IMR-90 (cell line): ENCODE results near the gene NLGN1. TPM values are rescaled to one million over a fixed set of nuclear protein-coding genes. Genes with fewer than 3 reads are reported as not detected.

ENCODE experiments used
- ATAC-seq: fragments of 200-7000 bp; cut with Tn5 transposase; 2 replicates; pipeline ENCODE4 v1.9.1; 2020; ENCODE audit warnings: low read depth, mild to moderate bottlenecking, moderate library complexity
- BruUV-seq: library from RNA; stranded (reverse); fragments of 400-500 nt; replicated peaks from 2 replicates; lab custom pipeline; 2021; lab: Mats Ljungman, UMichigan
- CTCF ChIA-PET: fragments of 300-600 bp; formaldehyde crosslinking; extraction: SDS; loops from one replicate; lab custom pipeline; 2021; ENCODE audit warnings: antibody characterized with exemption; lab: Yijun Ruan, JAX
- POLR2A ChIA-PET: fragments of 300-600 bp; sonication (Branson Sonifier 250); formaldehyde crosslinking; loops from one replicate; lab custom pipeline; 2022; ENCODE audit warnings: antibody characterized with exemption; ENCODE audit not compliant: unreplicated experiment; lab: Charles Lee
- DNase-seq: peaks from one replicate; pipeline ENCODE4 v3.0.0; 2013
- H2AFZ ChIP-seq: replicated peaks from 2 replicates; pipeline ENCODE3; 2013; ENCODE audit warnings: low read length, mild to moderate bottlenecking; ENCODE audit not compliant: poor library complexity
- H2AK5ac ChIP-seq: 2 replicates; pipeline ENCODE4 v1.6.1; 2013; ENCODE audit warnings: low read depth, low read length, inconsistent platforms
- H2AK9ac ChIP-seq: replicated peaks from 2 replicates; pipeline ENCODE3; 2013; ENCODE audit warnings: mild to moderate bottlenecking, low read depth, low read length, moderate library complexity; ENCODE audit not compliant: poor library complexity
- H2BK120ac ChIP-seq: 2 replicates; pipeline ENCODE4 v1.6.1; 2013; ENCODE audit warnings: low read depth, low read length, inconsistent platforms
- H2BK15ac ChIP-seq: 3 replicates; pipeline ENCODE4 v1.6.1; 2013; ENCODE audit warnings: low read depth, low read length, inconsistent platforms
- H2BK20ac ChIP-seq: 2 replicates; pipeline ENCODE4 v1.6.1; 2013; ENCODE audit warnings: low read depth, mild to moderate bottlenecking, inconsistent platforms, low read length, moderate library complexity
- H2BK5ac ChIP-seq: 2 replicates; pipeline ENCODE4 v1.6.1; 2013; ENCODE audit warnings: mild to moderate bottlenecking, low read depth, low read length, inconsistent platforms; ENCODE audit not compliant: poor library complexity, severe bottlenecking
- H3K14ac ChIP-seq: replicated peaks from 2 replicates; pipeline ENCODE4 v1.6.1; 2013; ENCODE audit warnings: low read depth, low read length, inconsistent platforms
- H3K18ac ChIP-seq: 2 replicates; pipeline ENCODE4 v1.6.1; 2013; ENCODE audit warnings: low read depth, low read length, control low read depth
- H3K23ac ChIP-seq: 2 replicates; pipeline ENCODE4 v1.6.1; 2013; ENCODE audit warnings: low read depth, low read length, inconsistent platforms
- H3K27ac ChIP-seq: 2 replicates; pipeline ENCODE4 v1.5.1; 2013; ENCODE audit warnings: mild to moderate bottlenecking, control low read depth, low read length; ENCODE audit not compliant: insufficient read depth
- H3K27me3 ChIP-seq: 2 replicates; pipeline ENCODE4 v1.6.1; 2013; ENCODE audit warnings: low read length; ENCODE audit not compliant: control insufficient read depth, insufficient read depth
- H3K36me3 ChIP-seq: 2 replicates; pipeline ENCODE4 v1.6.1; 2013; ENCODE audit warnings: low read length, mixed read lengths; ENCODE audit not compliant: control insufficient read depth, insufficient read depth
- H3K4ac ChIP-seq: 2 replicates; pipeline ENCODE4 v1.6.1; 2013; ENCODE audit warnings: low read depth, low read length, inconsistent platforms
- H3K4me1 ChIP-seq: 2 replicates; pipeline ENCODE4 v1.6.1; 2013; ENCODE audit warnings: low read length, mixed read lengths; ENCODE audit not compliant: control insufficient read depth, insufficient read depth
- H3K4me2 ChIP-seq: 2 replicates; pipeline ENCODE4 v1.6.1; 2013; ENCODE audit warnings: low read depth, mild to moderate bottlenecking, control low read depth, low read length, moderate library complexity
- H3K4me3 ChIP-seq: 2 replicates; pipeline ENCODE4 v1.5.1; 2013; ENCODE audit warnings: low read depth, mild to moderate bottlenecking, control low read depth, low read length, moderate library complexity; ENCODE audit not compliant: insufficient read depth
- H3K56ac ChIP-seq: 2 replicates; pipeline ENCODE4 v1.6.1; 2013; ENCODE audit warnings: low read length, inconsistent platforms; ENCODE audit not compliant: insufficient read depth; ENCODE audit errors: extremely low read depth
- H3K79me1 ChIP-seq, 2 experiments: 2 replicates each; pipeline ENCODE4 v1.6.1; 2013; ENCODE audit warnings: low read length in 2 of 2, inconsistent platforms in 1 of 2, low read depth in 1 of 2
- H3K9ac ChIP-seq: 2 replicates; pipeline ENCODE4 v1.6.1; 2013; ENCODE audit warnings: low read depth, low read length, control low read depth
- H3K9me1 ChIP-seq: 2 replicates; pipeline ENCODE4 v1.6.1; 2013; ENCODE audit warnings: low read length, inconsistent platforms; ENCODE audit not compliant: insufficient read depth
- H3K9me3 ChIP-seq: 2 replicates; pipeline ENCODE4 v1.6.1; 2013; ENCODE audit warnings: low read length; ENCODE audit not compliant: control insufficient read depth, insufficient read depth
- H4K20me1 ChIP-seq: 2 replicates; pipeline ENCODE4 v1.6.1; 2013; ENCODE audit warnings: low read length, inconsistent platforms; ENCODE audit not compliant: insufficient read depth
- H4K5ac ChIP-seq: 2 replicates; pipeline ENCODE4 v1.6.1; 2013; ENCODE audit warnings: mild to moderate bottlenecking, low read depth, low read length, control low read depth
- H4K8ac ChIP-seq, 2 experiments: 2 replicates each; pipeline ENCODE4 v1.6.1; 2013; ENCODE audit warnings: low read depth in 2 of 2, low read length in 2 of 2, control low read depth in 1 of 2, inconsistent platforms in 1 of 2
- H4K91ac ChIP-seq: 2 replicates; pipeline ENCODE4 v1.6.1; 2013; ENCODE audit warnings: low read depth, low read length, inconsistent platforms; ENCODE audit not compliant: insufficient read depth
- BHLHE40 ChIP-seq: fragments of 150-350 bp; IDR thresholded peaks from 2 replicates; pipeline ENCODE4 v1.6.1; 2016; ENCODE audit warnings: mild to moderate bottlenecking, low read depth, low read length
- CEBPB ChIP-seq: IDR thresholded peaks from 2 replicates; pipeline ENCODE4 v1.6.1; 2012; ENCODE audit warnings: low read depth, low read length, improper control_type of control experiment
- FOS ChIP-seq: fragments of 150-350 bp; IDR thresholded peaks from 2 replicates; pipeline ENCODE4 v1.6.1; 2016; ENCODE audit warnings: low read depth, low read length
- MAFK ChIP-seq: IDR thresholded peaks from 2 replicates; pipeline ENCODE4 v1.6.1; 2012; ENCODE audit warnings: low read depth, low read length, improper control_type of control experiment
- MAZ ChIP-seq: IDR thresholded peaks from 2 replicates; pipeline ENCODE4 v1.6.1; 2012; ENCODE audit warnings: low read depth, mild to moderate bottlenecking, low read length, improper control_type of control experiment, moderate library complexity, borderline replicate concordance
- NFE2L2 ChIP-seq: fragments of 150-350 bp; IDR thresholded peaks from 2 replicates; pipeline ENCODE4 v1.6.1; 2016; ENCODE audit warnings: low read depth, mild to moderate bottlenecking, low read length
- SMC3 ChIP-seq: fragments of 150-350 bp; IDR thresholded peaks from 2 replicates; pipeline ENCODE4 v1.6.1; 2016; ENCODE audit warnings: low read depth, mild to moderate bottlenecking, antibody characterized with exemption, low read length, moderate library complexity
- WGBS, 2 experiments: methylation state at CpG; one replicate each; pipeline versions ENCODE4 v1.1.5 to v1.1.7; 2013; ENCODE audit warnings: missing lambda C conversion rate in 2 of 2; ENCODE audit not compliant: insufficient read length in 1 of 2; ENCODE audit errors: extremely low coverage in 2 of 2; 5-methylcytosine and 5-hydroxymethylcytosine counted together
- dilution Hi-C: fragments of 300-500 bp; cut with HindIII; formaldehyde crosslinking; loops from one replicate; pipeline ENCODE4 v1.14.3; 2018; ENCODE audit warnings: low sequenced_read_pairs; ENCODE audit not compliant: unreplicated experiment
- in situ Hi-C: fragments of 300-500 bp; cut with MboI; formaldehyde crosslinking; loops from 3 replicates; pipeline ENCODE4 v1.14.3; 2019; ENCODE audit warnings: low sequenced_read_pairs, inconsistent platforms, mixed read lengths
- intact Hi-C: fragments of 100-400 bp; cut with micrococcal nuclease; formaldehyde crosslinking; loops from 2 replicates; pipeline ENCODE4 v1.10.0; 2022
- polyA plus RNA-seq, 3 experiments: library from polyadenylated mRNA; depleted of rRNA; stranded (reverse); fragments of >200 nt; gene quantifications; 2 replicates each; pipeline ENCODE4 v1.2.3, GENCODE V29; 2012; ENCODE audit warnings: low replicate concordance in 1 of 3
- total RNA-seq: library from RNA; depleted of rRNA; stranded (reverse); fragments of >200 nt; gene quantifications from 2 replicates; pipeline ENCODE4 v1.2.3, GENCODE V29; 2012
- TF ChIP-seq, protein P1 (sequence below): fragments of 150-350 bp; IDR thresholded peaks from 2 replicates; pipeline ENCODE4 v1.6.1; 2016; ENCODE audit warnings: low read depth, mild to moderate bottlenecking, low read length, moderate library complexity, borderline replicate concordance
- TF ChIP-seq, protein P2 (sequence below): fragments of 150-350 bp; IDR thresholded peaks from 2 replicates; pipeline ENCODE4 v1.6.1; 2017; ENCODE audit warnings: mild to moderate bottlenecking, antibody characterized with exemption, low read length, low read depth

The NLGN1 gene
- total and polyA plus RNA-seq, 2 of the 4 experiments (the other 2 are of a cell fraction): 1.8 to 12.5 TPM

DNA sequence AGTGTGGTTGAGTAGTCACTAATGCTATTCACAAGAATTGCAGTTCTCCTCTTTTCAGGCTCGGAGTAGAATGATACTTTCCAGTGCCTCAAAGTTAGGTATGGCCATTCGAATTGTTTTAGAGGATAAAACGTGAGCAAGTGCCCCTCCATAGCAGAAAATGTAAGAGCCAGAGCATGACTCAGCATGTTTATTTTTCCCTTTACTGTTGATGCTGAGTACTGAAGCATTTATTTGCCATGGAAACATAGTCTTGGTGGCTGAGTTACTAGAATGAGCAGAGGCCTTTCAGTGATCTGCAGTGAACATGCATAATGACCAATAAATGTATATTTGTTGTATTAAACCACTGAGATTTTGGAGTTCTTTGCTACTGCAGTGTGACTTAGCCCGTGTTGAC is 540.6 kb downstream of the NLGN1 start:
- H2AFZ ChIP-seq: no peak overlapping the region
- H3K4me1 ChIP-seq: peaks cover 2% of the 10 kb centered on the region
- no peak overlapping the region for H2BK15ac ChIP-seq
- no peak overlapping the region for H2AK5ac ChIP-seq
- CTCF ChIA-PET: no interaction called here
- no TSS peak for BruUV-seq
- no peak overlapping the region for H4K91ac ChIP-seq
- no peaks in the 10 kb centered on the region for H3K9me3 ChIP-seq
- TF ChIP-seq MAZ (peak; percentile 42; the same call in 1 of the 2 replicates), NFE2L2 (peak; percentile 100), MAFK (peak; percentile 91), FOS (peak; percentile 70), BHLHE40 (peak; percentile 87), SMC3 (no peak), CEBPB (peak; percentile 72; the same call in 1 of the 2 replicates)
- TF ChIP-seq, protein P1, sequence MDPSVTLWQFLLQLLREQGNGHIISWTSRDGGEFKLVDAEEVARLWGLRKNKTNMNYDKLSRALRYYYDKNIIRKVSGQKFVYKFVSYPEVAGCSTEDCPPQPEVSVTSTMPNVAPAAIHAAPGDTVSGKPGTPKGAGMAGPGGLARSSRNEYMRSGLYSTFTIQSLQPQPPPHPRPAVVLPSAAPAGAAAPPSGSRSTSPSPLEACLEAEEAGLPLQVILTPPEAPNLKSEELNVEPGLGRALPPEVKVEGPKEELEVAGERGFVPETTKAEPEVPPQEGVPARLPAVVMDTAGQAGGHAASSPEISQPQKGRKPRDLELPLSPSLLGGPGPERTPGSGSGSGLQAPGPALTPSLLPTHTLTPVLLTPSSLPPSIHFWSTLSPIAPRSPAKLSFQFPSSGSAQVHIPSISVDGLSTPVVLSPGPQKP: no peak
- TF ChIP-seq, protein P2, sequence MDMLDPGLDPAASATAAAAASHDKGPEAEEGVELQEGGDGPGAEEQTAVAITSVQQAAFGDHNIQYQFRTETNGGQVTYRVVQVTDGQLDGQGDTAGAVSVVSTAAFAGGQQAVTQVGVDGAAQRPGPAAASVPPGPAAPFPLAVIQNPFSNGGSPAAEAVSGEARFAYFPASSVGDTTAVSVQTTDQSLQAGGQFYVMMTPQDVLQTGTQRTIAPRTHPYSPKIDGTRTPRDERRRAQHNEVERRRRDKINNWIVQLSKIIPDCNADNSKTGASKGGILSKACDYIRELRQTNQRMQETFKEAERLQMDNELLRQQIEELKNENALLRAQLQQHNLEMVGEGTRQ: no peak
- H3K27ac ChIP-seq: no peak overlapping the region
- DNase-seq: peak; percentile 76
- H2BK20ac ChIP-seq: peak overlapping the region; percentile 42; the same call in 1 of the 2 replicates
- WGBS, 2 experiments: no CpG with 5 or more reads among the region's 4 CpGs
- no peak overlapping the region for H3K56ac ChIP-seq
- POLR2A ChIA-PET: no interaction called here
- H3K79me1 ChIP-seq: no peaks in the 10 kb centered on the region
- H4K20me1 ChIP-seq: no peaks in the 10 kb centered on the region
- peak overlapping the region; percentile 68; the same call in 1 of the 2 replicates for H2BK120ac ChIP-seq
- no peak overlapping the region for H4K5ac ChIP-seq
- peak; percentile 98 for ATAC-seq
- no peak overlapping the region for H2BK5ac ChIP-seq
- no peak overlapping the region for H3K4me3 ChIP-seq
- dilution Hi-C loops: no loop called here
- no peak overlapping the region for H3K18ac ChIP-seq
- intact Hi-C loops: no loop called here
- no peaks in the 10 kb centered on the region for H3K27me3 ChIP-seq
- H2AK9ac ChIP-seq: no peak overlapping the region
- in situ Hi-C loops: no loop called here
- peak overlapping the region in 1 of 2 experiments; percentile 25; a peak in 1 of 4 replicates for H4K8ac ChIP-seq
- no peak overlapping the region for H3K9ac ChIP-seq
- H3K36me3 ChIP-seq: no peaks in the 10 kb centered on the region
- H3K9me1 ChIP-seq: no peaks in the 10 kb centered on the region
- H3K23ac ChIP-seq: no peak overlapping the region
- no peak overlapping the region for H3K4me2 ChIP-seq
- no peak overlapping the region for H3K4ac ChIP-seq
- H3K14ac ChIP-seq: no peak overlapping the region
